GM18517 (cell line): ENCODE data around the gene TMEM109.

ENCODE experiments used
- ATAC-seq: cut with Tn5 transposase; IDR thresholded peaks from one replicate; pipeline ENCODE4 v1.9.1; 2021; ENCODE audit warnings: mild to moderate bottlenecking, moderate library complexity; ENCODE audit not compliant: unreplicated experiment

The TMEM109 gene

DNA sequence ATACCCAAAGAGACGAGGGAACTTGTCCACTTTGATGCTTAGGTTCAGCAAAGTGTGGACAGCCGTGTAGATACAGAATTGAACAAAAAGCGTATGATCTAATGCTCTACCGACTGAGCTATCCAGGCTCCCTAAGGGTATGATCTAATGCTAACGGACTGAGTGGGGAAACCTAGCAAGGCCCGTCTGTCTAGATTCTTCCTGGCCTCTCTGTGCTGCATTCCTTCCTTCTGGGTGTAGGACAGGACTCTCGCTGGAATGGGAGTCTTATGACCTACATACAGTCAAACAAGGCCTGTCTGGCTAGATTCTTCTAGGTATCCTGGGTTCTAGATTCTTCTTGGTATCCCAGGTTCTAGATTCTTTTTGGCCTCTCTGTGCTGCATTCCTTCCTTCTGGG lies 46.4 kb downstream of the TMEM109 start:
- no peak for ATAC-seq

DNA sequence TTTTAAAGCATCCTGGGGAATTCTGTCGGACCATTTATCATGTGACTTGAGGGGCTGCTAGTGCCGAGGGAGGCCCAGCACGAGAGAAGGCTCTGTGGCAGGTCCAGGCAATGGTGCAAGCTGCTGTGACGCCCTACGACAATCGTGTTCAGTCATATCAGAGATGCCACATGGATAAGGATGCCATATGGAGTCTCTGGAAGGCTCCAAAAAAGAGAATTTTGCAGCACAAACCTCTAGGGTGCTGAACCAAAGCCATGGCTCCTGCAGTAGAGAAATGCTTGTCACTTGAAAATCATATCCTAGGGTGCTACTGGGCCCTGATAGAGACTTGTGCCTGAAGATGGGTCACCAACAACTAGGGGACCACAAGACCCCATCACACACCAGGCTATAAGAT lies 50.8 kb downstream of the TMEM109 start:
- no peak for ATAC-seq

DNA sequence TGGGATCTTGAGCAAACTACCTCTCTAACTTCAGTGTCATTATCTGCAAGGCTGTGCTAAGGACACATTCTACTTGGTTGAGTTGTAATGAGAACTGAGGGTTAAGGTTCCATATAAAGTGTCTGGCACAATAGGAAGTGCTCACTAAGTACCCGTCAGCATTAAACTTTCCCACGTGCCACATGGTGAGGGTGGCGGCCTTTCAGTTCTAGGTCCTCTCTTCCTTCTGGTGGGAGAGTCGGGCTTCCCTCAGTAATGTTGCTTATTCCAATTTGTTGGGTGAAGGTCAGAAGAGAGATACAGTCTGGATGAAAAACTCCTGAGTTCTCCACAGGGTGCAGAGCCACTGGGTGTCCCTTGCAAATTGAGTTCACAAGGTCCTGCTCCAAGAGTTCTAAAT lies 52.9 kb downstream of the TMEM109 start:
- ATAC-seq, result no peak

- ATAC-seq, result no peak
Measured at GRCh38 chr11:60968223-60968622, 54.3 kb downstream of the TMEM109 start.

GRCh38 chr11:60970369-60970774 lies 56.4 kb downstream of the TMEM109 start:
- no peak for ATAC-seq

DNA sequence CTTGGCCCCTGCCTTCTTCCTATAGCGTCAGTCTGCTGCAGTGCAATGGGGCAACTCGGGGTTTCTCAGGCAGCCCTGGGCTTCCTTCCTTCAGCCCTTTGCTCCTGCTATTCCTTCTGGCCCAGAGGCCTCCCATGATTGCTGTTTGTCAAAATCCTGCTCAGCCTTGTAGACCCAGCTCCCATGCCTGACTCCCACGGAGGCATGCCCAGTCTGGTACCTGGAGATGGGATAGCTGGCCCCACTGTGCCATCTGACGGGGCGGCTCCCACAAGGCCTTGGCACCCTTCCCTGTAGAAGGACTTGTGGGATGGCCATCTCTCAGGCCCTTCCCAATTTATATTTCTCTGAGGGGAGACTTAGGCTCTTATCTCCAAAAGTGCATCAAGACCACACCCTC lies 56.9 kb downstream of the TMEM109 start:
- ATAC-seq, result no peak

DNA sequence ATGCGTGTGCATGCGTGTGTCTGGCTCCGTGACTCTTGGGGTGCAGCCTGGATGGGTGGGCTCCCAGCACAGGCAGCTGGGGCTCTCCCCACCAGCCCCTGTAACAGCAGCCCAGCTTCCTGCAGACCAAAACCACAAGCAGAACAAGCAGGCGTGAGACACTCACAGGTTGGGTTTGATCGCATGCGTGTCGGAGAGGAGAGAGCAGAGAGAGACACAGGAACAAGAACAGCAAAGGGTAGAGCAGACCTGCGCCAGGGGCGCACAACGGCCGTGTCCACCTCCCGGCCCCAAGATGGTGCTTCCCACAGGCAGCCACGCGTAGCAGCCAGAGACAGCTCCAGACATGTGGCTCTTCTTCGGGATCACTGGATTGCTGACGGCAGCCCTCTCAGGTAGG lies 57.6 kb downstream of the TMEM109 start, which contains the start of gene CD6:
CD6 (plus strand) TSS at position 161 of the 400 bp plus-strand sequence; CDS start at position 347, 186 bp downstream.
- ATAC-seq, result no peak

GRCh38 chr11:60972182-60973030 lies 58.4 kb downstream of the TMEM109 start:
- ATAC-seq, result no peak
